SU-DHL-6 (cell line): ENCODE measurements around the gene ZNF487.

ENCODE experiments used
- H2AFZ ChIP-seq: fragments of 200-600 bp; sonication (generic); 2 replicates; pipeline ENCODE4 v1.6.1; 2014; ENCODE audit warnings: low read depth, mild to moderate bottlenecking, moderate library complexity, mixed read lengths, antibody characterized with exemption, low read length; ENCODE audit not compliant: severe bottlenecking
- H3F3A ChIP-seq: fragments of 200-600 bp; shearing (Covaris generic); 2 replicates; pipeline ENCODE4 v1.6.0; 2016; ENCODE audit warnings: antibody characterized with exemption, mild to moderate bottlenecking; ENCODE audit not compliant: insufficient read depth
- H3K27ac ChIP-seq: fragments of 200-600 bp; sonication (generic); 2 replicates; pipeline ENCODE4 v1.5.1; 2016; ENCODE audit warnings: low read depth, mild to moderate bottlenecking, low read length, moderate library complexity, mixed read lengths
- H3K27me3 ChIP-seq: fragments of 200-600 bp; sonication (generic), shearing (Covaris generic); 2 replicates; pipeline ENCODE4 v1.6.0; 2014; ENCODE audit warnings: mild to moderate bottlenecking, low read length
- H3K36me3 ChIP-seq: fragments of 200-600 bp; sonication (generic); 2 replicates; pipeline ENCODE4 v1.6.1; 2014; ENCODE audit warnings: mild to moderate bottlenecking, low read length, mixed read lengths
- H3K4me2 ChIP-seq: fragments of 300-600, 200-600 bp; shearing (Covaris generic), sonication (generic); 2 replicates; pipeline ENCODE4 v1.6.0; 2014; ENCODE audit warnings: low read length, low read depth, mild to moderate bottlenecking; ENCODE audit not compliant: poor library complexity, severe bottlenecking
- H3K4me3 ChIP-seq: fragments of 200-600 bp; sonication (generic); 2 replicates; pipeline ENCODE4 v1.5.1; 2014; ENCODE audit warnings: antibody characterized with exemption, low read length, mild to moderate bottlenecking, mixed read lengths; ENCODE audit not compliant: insufficient read depth, poor library complexity, severe bottlenecking
- H3K79me2 ChIP-seq: fragments of 200-600 bp; sonication (generic); 2 replicates; pipeline ENCODE4 v1.6.1; 2014; ENCODE audit warnings: mild to moderate bottlenecking, low read length, moderate library complexity; ENCODE audit not compliant: insufficient read depth
- H3K9ac ChIP-seq: fragments of 200-600 bp; sonication (generic); 2 replicates; pipeline ENCODE4 v1.7.0; 2014; ENCODE audit warnings: mild to moderate bottlenecking, low read length
- H3K9me2 ChIP-seq: fragments of 200-600 bp; sonication (generic); replicated peaks from 2 replicates; pipeline ENCODE4 v1.6.1; 2014; ENCODE audit warnings: low read length; ENCODE audit not compliant: insufficient read depth
- H3K9me3 ChIP-seq: fragments of 200-600 bp; sonication (generic); 2 replicates; pipeline ENCODE4 v1.6.1; 2014; ENCODE audit warnings: low read length, mixed read lengths; ENCODE audit not compliant: insufficient read depth
- H4K20me1 ChIP-seq: fragments of 200-600 bp; sonication (generic); 2 replicates; pipeline ENCODE4 v1.6.1; 2014; ENCODE audit warnings: low read depth, mild to moderate bottlenecking, antibody characterized with exemption, low read length, moderate library complexity, mixed read lengths
- EZH2phosphoT487 ChIP-seq: fragments of 200-600 bp; sonication (generic), shearing (Covaris generic); conservative IDR thresholded peaks from 2 replicates; pipeline ENCODE4 v1.6.1; 2018; ENCODE audit warnings: mild to moderate bottlenecking, antibody characterized with exemption, low read length, moderate library complexity, mixed read lengths
- TF ChIP-seq, protein P1 (sequence below): fragments of 200-600 bp; sonication (generic); IDR thresholded peaks from one replicate; pipeline ENCODE4 v1.5.1; 2017; ENCODE audit warnings: antibody characterized with exemption, mild to moderate bottlenecking, low read length, moderate library complexity; ENCODE audit not compliant: insufficient read depth, poor library complexity, severe bottlenecking

Gene ZNF487

DNA sequence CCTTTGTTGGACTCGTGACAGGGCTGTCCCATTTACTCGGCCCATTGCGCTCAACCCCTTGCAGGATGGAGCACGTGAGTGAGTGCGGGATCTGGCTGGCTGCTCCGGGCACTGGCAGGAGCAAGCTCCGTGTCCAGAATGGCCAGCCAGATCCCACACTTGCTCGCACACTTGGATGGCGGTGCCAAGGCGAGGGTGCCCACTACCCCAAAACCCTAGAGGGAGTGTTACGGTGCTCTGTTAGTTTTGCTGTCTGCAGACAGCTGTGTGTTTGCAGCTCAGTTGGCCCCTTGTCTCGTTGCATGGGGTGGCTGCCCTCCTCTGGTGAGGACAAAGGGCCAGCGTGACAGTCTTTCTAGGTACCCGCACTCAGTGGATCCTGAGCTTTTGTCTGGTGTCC is 34.2 kb downstream of the ZNF487 start:
- no peaks in the 10 kb centered on the region for H3K9me2 ChIP-seq
- H3F3A ChIP-seq = no peaks in the 10 kb centered on the region
- H3K9me3 ChIP-seq = no peaks in the 10 kb centered on the region
- H3K36me3 ChIP-seq = no peaks in the 10 kb centered on the region
- no peak overlapping the region for H3K27ac ChIP-seq
- H2AFZ ChIP-seq = no peak overlapping the region
- H3K27me3 ChIP-seq = no peaks in the 10 kb centered on the region
- H3K9ac ChIP-seq = no peak overlapping the region
- H3K4me2 ChIP-seq = no peak overlapping the region
- no peak overlapping the region for H3K4me3 ChIP-seq
- TF ChIP-seq EZH2phosphoT487 = no peak
- TF ChIP-seq, protein P1, sequence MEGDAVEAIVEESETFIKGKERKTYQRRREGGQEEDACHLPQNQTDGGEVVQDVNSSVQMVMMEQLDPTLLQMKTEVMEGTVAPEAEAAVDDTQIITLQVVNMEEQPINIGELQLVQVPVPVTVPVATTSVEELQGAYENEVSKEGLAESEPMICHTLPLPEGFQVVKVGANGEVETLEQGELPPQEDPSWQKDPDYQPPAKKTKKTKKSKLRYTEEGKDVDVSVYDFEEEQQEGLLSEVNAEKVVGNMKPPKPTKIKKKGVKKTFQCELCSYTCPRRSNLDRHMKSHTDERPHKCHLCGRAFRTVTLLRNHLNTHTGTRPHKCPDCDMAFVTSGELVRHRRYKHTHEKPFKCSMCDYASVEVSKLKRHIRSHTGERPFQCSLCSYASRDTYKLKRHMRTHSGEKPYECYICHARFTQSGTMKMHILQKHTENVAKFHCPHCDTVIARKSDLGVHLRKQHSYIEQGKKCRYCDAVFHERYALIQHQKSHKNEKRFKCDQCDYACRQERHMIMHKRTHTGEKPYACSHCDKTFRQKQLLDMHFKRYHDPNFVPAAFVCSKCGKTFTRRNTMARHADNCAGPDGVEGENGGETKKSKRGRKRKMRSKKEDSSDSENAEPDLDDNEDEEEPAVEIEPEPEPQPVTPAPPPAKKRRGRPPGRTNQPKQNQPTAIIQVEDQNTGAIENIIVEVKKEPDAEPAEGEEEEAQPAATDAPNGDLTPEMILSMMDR = no peak
- no peaks in the 10 kb centered on the region for H4K20me1 ChIP-seq
- no peaks in the 10 kb centered on the region for H3K79me2 ChIP-seq

DNA sequence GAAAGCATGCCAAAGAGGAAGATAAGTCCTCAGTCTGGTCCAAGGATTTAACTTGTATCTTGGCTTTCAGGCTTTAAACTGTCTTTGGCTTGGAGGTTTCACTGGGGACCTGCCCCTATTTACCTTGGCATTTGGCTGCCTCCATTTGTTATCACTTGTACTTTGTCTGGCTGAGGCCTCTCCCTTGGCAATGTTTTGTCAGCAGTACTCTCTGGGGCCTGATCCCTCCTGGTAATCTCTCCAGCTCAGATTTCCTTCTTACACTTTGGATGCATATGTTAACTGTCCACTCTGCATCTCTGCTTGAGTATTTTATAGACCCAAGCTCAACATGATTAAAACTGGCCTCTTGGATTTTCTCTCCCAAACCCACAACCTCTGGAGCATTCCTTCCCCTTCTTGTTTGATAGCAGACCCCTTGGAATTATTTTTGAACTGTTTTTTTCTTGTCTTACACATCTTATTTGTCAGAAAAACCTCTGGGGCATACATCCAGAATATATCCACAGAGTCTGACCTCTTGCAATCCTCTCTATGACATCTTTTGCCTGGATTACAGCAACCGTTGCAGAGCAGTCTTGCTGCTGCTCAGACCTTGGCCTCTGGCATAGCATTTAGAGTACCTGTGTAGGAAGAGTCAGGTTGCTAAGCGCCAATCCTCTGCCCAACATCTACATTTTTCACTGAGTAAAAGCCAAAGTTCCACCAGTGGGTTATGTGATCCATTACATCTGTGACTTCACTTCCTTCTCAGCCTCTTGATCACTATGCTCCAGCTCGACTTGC is 35.2 kb downstream of the ZNF487 start:
- H4K20me1 ChIP-seq = no peaks in the 10 kb centered on the region
- no peaks in the 10 kb centered on the region for H3K9me2 ChIP-seq
- no peak overlapping the region for H3K9ac ChIP-seq
- no peak overlapping the region for H3K27ac ChIP-seq
- H3F3A ChIP-seq = no peaks in the 10 kb centered on the region
- no peaks in the 10 kb centered on the region for H3K27me3 ChIP-seq
- no peaks in the 10 kb centered on the region for H3K9me3 ChIP-seq
- TF ChIP-seq, protein P1 = no peak
- TF ChIP-seq EZH2phosphoT487 = no peak
- H3K4me3 ChIP-seq = no peak overlapping the region
- no peaks in the 10 kb centered on the region for H3K79me2 ChIP-seq
- no peaks in the 10 kb centered on the region for H3K36me3 ChIP-seq
- no peak overlapping the region for H3K4me2 ChIP-seq
- H2AFZ ChIP-seq = no peak overlapping the region

DNA sequence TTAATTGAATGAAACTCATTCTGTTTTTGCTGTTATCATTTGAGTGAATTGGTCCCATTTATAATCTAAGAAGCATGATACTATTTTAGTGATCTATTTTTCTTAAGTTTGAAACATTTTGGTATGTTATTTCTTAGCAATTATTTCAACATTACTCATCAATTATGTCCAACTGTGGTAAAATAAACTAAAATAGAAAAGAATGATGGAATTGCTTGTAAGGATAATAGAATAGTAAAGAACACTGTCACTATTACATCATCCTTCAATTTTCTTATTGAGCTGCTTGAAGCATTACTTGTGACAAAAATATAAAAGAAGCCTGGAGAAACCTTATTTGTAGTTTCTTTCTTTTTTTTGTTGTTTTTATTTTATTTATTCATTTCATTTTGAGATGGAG is 42.4 kb downstream of the ZNF487 start:
- H2AFZ ChIP-seq = no peak overlapping the region
- H3K4me3 ChIP-seq = no peak overlapping the region
- no peaks in the 10 kb centered on the region for H3K27me3 ChIP-seq
- no peaks in the 10 kb centered on the region for H3F3A ChIP-seq
- H3K4me2 ChIP-seq = no peak overlapping the region
- no peaks in the 10 kb centered on the region for H3K9me2 ChIP-seq
- H3K9ac ChIP-seq = no peak overlapping the region
- H3K79me2 ChIP-seq = no peaks in the 10 kb centered on the region
- no peaks in the 10 kb centered on the region for H4K20me1 ChIP-seq
- TF ChIP-seq, protein P1 = no peak
- TF ChIP-seq EZH2phosphoT487 = no peak
- H3K9me3 ChIP-seq = peaks cover 23% of the 10 kb centered on the region; the same call in 1 of the 2 replicates
- H3K36me3 ChIP-seq = no peaks in the 10 kb centered on the region; the same call in 1 of the 2 replicates
- no peak overlapping the region for H3K27ac ChIP-seq
